ENCODE results near the gene ILK. TPM values are rescaled to one million over a fixed set of nuclear protein-coding genes. Genes with fewer than 3 reads are reported as not detected.

ILK gene
- total RNA-seq, 1 experiment from 2014 or later = 86.5 TPM

- H3K4me3 ChIP-seq (ENCODE audit: low read depth, low read length, poor library complexity, severe bottlenecking) = no peak overlapping the region
- no peak overlapping the region for H3K27ac ChIP-seq (ENCODE audit: low read depth, low read length, poor library complexity, severe bottlenecking)
- no peaks in the 10 kb centered on the region for H3K9me3 ChIP-seq (ENCODE audit: low read depth, low read length, poor library complexity, severe bottlenecking)
- no peaks in the 10 kb centered on the region for H3K4me1 ChIP-seq (ENCODE audit: insufficient read depth, low read length, poor library complexity, severe bottlenecking)
- no peaks in the 10 kb centered on the region for H3K27me3 ChIP-seq (replicated peaks; ENCODE audit: insufficient read depth, low read depth, low read length, poor library complexity)
- POLR2A ChIA-PET (ENCODE audit: low non-redundant PET) = no interaction called here
- no peak for DNase-seq (ENCODE audit: low spot score)
- no TSS peak for BruUV-seq (replicated peaks)
- intact Hi-C loops (cut with micrococcal nuclease; ENCODE audit: unreplicated experiment) = no loop called here
- CTCF ChIA-PET = interaction anchor here (0.5 kb wide), 1 partner anchor 296 kb away, joined by 3 read pairs; no protein-coding TSS in a partner anchor
- TF ChIP-seq CTCF (conservative IDR thresholded peaks at IDR 0.05; ENCODE audit: low read depth, low read length) = no peak
- no peak for TF ChIP-seq EZH2 (IDR thresholded peaks at IDR 0.05; ENCODE audit: borderline replicate concordance, low read depth, low read length, poor library complexity, severe bottlenecking)
- H3K36me3 ChIP-seq (ENCODE audit: insufficient read depth, low read length, poor library complexity, severe bottlenecking) = no peaks in the 10 kb centered on the region
Measured at GRCh38 chr11:6556139-6556949, 47.2 kb upstream of the ILK start.

- H3K27ac ChIP-seq (ENCODE audit: low read depth, low read length, poor library complexity, severe bottlenecking) = no peak overlapping the region
- BruUV-seq (replicated peaks) = no TSS peak
- no peaks in the 10 kb centered on the region for H3K27me3 ChIP-seq (replicated peaks; ENCODE audit: insufficient read depth, low read depth, low read length, poor library complexity)
- no peaks in the 10 kb centered on the region for H3K9me3 ChIP-seq (ENCODE audit: low read depth, low read length, poor library complexity, severe bottlenecking)
- intact Hi-C loops (cut with micrococcal nuclease; ENCODE audit: unreplicated experiment) = no loop called here
- ChIA-PET POLR2A (ENCODE audit: low non-redundant PET) (no interaction called here), CTCF (no interaction called here)
- no peak for DNase-seq (ENCODE audit: low spot score)
- H3K36me3 ChIP-seq (ENCODE audit: insufficient read depth, low read length, poor library complexity, severe bottlenecking) = no peaks in the 10 kb centered on the region
- H3K4me1 ChIP-seq (ENCODE audit: insufficient read depth, low read length, poor library complexity, severe bottlenecking) = no peaks in the 10 kb centered on the region
- TF ChIP-seq CTCF (conservative IDR thresholded peaks at IDR 0.05; ENCODE audit: low read depth, low read length) (no peak), EZH2 (IDR thresholded peaks at IDR 0.05; ENCODE audit: borderline replicate concordance, low read depth, low read length, poor library complexity, severe bottlenecking) (no peak)
- H3K4me3 ChIP-seq (ENCODE audit: low read depth, low read length, poor library complexity, severe bottlenecking) = no peak overlapping the region
Measured at GRCh38 chr11:6557063-6557462, 46.5 kb upstream of the ILK start.

GRCh38 chr11:6557761-6558674, 45.6 kb upstream of the ILK start:
- no TSS peak for BruUV-seq (replicated peaks)
- no peaks in the 10 kb centered on the region for H3K9me3 ChIP-seq (ENCODE audit: low read depth, low read length, poor library complexity, severe bottlenecking)
- H3K4me1 ChIP-seq (ENCODE audit: insufficient read depth, low read length, poor library complexity, severe bottlenecking) = no peaks in the 10 kb centered on the region
- no peak overlapping the region for H3K4me3 ChIP-seq (ENCODE audit: low read depth, low read length, poor library complexity, severe bottlenecking)
- POLR2A ChIA-PET (ENCODE audit: low non-redundant PET) = no interaction called here
- CTCF ChIA-PET = no interaction called here
- no peaks in the 10 kb centered on the region for H3K27me3 ChIP-seq (replicated peaks; ENCODE audit: insufficient read depth, low read depth, low read length, poor library complexity)
- intact Hi-C loops (cut with micrococcal nuclease; ENCODE audit: unreplicated experiment) = no loop called here
- H3K36me3 ChIP-seq (ENCODE audit: insufficient read depth, low read length, poor library complexity, severe bottlenecking) = no peaks in the 10 kb centered on the region
- DNase-seq (ENCODE audit: low spot score) = no peak
- no peak overlapping the region for H3K27ac ChIP-seq (ENCODE audit: low read depth, low read length, poor library complexity, severe bottlenecking)
- no peak for TF ChIP-seq CTCF (conservative IDR thresholded peaks at IDR 0.05; ENCODE audit: low read depth, low read length)
